HG03045 (cell line): ENCODE measurements around the gene XYLT1.
"Not testable (repeated sequence)": the region's sequence is repeated elsewhere in the genome, so short reads cannot be mapped to it uniquely, and the experiment has no call there.

ENCODE experiments used
- ATAC-seq: cut with Tn5 transposase; IDR thresholded peaks from one replicate; pipeline ENCODE4 v1.9.1; 2021; ENCODE audit warnings: mild to moderate bottlenecking, moderate library complexity; ENCODE audit not compliant: unreplicated experiment

Gene XYLT1, protein sequence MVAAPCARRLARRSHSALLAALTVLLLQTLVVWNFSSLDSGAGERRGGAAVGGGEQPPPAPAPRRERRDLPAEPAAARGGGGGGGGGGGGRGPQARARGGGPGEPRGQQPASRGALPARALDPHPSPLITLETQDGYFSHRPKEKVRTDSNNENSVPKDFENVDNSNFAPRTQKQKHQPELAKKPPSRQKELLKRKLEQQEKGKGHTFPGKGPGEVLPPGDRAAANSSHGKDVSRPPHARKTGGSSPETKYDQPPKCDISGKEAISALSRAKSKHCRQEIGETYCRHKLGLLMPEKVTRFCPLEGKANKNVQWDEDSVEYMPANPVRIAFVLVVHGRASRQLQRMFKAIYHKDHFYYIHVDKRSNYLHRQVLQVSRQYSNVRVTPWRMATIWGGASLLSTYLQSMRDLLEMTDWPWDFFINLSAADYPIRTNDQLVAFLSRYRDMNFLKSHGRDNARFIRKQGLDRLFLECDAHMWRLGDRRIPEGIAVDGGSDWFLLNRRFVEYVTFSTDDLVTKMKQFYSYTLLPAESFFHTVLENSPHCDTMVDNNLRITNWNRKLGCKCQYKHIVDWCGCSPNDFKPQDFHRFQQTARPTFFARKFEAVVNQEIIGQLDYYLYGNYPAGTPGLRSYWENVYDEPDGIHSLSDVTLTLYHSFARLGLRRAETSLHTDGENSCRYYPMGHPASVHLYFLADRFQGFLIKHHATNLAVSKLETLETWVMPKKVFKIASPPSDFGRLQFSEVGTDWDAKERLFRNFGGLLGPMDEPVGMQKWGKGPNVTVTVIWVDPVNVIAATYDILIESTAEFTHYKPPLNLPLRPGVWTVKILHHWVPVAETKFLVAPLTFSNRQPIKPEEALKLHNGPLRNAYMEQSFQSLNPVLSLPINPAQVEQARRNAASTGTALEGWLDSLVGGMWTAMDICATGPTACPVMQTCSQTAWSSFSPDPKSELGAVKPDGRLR

GRCh38 chr16:17470908-17471718 is at the start of gene XYLT1:
XYLT1 (minus strand) TSS chr16:17470960; CDS start chr16:17470796, 164 bp downstream.
- ATAC-seq: no peak

DNA sequence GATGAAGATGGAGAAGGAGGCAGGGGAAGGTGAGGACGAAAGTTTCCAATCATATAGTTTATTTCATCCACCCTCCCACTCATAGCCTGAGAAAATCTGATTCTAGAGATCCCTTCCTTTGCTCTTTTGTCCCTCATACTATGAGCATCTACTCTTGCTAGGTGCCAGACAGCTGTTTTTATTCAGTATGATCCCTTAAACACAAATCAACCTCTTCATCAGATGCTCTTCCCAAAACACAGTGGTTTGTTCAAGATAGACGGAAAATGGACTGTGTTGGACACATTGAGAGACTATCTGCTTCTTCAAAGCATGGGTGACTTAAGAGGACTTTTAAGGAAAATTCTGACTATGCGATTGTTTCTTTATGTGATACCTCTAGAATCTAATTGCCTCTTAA is 49.4 kb upstream of the XYLT1 start:
- ATAC-seq: no peak

- ATAC-seq: no peak
Observed at GRCh38 chr16:17519101-17519955, 48.6 kb upstream of the XYLT1 start.

DNA sequence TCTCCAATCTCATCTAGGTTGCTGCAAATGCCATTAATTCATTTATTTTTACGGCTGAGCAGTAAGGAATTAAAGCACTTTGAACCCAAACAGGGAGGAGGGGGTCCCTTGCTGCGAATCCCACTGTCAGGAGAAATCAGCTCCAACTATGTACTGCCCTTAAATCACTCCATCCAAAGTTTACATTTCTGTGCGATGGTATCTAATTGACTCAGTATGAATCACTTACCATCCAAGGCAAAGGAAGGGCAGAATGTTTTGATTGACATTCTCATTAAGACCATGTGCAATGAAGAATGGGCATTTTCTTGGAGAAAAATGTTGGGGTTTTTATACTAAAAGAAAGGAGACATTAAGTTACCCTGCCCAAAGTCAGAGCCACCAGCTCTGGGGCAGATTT is 47.7 kb upstream of the XYLT1 start:
- ATAC-seq: no peak

DNA sequence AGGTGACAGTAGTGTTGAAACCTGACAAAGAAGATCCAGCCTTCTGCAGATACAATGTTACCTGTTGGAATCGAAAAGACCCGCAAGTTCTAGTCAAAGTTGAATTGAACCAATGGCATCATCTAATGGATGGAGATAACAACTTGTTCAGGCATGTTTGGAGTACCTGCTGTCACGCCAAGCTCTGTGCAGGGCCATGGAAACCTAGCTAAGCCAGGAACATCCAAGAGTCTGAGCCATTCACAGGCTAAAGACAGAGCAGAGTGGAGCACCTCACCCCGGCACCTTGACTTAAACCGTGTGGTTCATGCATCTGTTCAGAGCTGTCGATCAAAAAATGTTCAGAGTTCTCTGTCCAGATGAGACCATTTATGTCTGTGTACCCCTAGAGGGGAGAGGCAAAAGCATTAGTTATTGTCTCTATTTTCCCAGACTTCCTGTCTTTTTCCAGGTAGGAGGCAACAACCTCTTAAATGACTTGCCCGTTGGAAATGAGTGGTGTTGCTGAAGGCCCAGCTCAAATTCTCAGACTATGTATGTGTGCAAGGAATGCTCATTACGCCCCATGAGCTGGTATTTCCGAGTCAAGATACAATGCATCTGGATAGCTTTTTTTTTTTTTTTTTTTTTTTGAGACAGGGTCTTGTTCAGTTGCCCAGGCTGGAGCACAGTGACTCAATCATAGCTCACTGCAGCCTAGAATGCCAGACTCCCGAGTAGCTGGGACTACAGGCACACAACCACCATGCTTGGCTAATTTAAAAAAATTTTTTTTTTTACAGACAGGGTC is 44.9 kb upstream of the XYLT1 start:
- no peak for ATAC-seq

DNA sequence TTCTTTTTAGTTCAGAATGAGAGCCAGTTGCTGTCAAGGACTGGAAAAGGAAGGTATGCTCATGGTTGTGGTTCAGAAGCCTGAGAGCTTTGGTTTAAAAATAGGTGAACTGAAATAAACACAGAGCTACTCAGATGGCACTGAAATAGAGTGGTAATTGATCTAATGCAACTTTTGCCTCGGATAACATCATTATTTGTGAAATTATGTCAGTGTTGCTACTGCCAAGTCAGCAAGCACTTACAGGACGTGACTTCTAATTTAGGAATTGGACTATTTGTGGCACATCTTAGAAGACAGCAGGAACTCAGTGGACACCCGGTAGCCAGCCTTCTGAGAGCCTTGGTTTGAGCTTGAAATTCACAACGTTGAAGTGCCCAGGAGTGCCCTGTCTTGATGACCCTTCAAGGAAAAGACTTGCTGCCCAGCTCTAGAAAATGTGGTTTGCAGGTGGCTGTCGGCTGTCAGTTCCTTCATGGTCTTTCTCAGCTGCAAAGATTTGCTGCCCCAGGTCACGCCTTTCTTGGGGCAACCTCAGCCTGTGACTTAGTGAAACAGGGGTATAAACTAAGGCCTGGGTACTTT is 42.0 kb upstream of the XYLT1 start:
- ATAC-seq: no peak

- ATAC-seq: no peak
Observed at GRCh38 chr16:17511340-17511739, 40.6 kb upstream of the XYLT1 start.

DNA sequence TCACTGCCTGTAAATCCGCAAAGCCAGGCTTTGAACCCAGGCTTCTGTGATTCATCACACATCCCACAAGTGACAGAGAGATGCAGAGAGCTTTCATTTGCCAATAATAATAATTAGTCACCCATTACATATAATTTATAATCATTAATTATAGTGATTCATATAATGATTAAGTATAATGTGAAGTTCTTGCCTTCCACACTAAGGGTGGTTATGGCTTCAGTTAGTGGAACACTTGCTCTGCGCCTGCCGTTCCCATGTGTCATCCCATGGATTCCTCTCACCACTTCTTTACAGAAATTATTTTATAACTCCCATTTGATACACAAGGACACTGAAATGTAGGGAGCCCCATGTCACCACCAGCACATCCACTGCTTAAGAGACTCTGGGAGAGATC is 39.8 kb upstream of the XYLT1 start:
- no peak for ATAC-seq

- no peak for ATAC-seq
Observed at GRCh38 chr16:17509194-17509593, 38.4 kb upstream of the XYLT1 start.

DNA sequence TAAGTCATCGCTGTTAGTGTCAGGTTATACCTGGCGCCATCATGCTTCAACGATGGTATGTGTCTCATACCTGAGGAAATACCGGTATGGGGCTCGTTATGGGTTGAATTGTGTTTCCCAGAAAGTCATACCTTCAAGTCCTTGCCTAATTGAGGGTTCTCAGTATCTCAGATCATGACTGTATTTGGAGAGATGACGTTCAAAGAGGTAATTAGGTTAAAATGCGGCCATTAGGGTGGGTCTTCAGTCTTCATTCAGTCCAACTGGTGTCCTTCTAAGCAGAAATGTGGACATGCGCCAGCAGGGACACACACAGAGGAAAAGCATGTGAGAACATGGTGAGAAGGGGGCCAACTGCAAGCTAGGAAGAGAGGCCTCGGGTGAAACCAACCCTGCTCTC is 37.5 kb upstream of the XYLT1 start:
- no peak for ATAC-seq

DNA sequence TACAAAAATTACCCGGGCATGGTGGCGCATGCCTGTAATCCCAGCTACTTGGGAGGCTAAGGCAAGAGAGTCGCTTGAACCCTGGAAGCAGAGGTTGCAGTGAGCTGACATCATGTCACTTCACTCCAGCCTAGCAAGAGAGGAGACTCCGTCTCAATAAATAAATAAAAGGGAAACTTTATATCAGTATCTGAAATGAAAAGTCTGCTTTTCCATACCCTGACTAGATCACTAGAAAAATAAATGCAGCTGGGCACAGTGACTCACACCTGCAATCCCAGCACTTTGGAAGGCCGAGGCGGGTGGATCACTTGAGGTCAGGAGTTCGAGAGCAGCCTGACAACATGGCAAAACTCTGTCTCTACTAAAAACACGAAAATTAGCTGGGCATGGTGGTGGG is 36.8 kb upstream of the XYLT1 start:
- ATAC-seq: not testable (repeated sequence)

DNA sequence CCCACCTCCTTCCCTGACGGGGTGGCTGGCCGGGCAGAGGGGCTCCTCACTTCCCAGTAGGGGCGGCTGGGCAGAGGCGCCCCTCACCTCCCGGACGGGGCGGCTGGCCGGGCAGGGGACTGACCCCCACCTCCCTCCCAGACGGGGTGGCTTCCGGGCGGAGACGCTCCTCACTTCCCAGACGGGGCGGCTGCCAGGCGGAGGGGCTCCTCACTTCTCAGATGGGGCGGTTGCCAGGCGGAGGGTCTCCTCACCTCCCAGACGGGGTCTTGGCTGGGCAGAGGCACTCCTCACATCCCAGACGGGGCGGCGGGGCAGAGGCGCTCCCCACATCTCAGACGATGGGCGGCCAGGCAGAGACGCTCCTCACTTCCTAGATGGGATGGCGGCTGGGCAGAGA is 35.1 kb upstream of the XYLT1 start:
- ATAC-seq: not testable (repeated sequence)

- no peak for ATAC-seq
Observed at GRCh38 chr16:17504050-17504449, 33.3 kb upstream of the XYLT1 start.

DNA sequence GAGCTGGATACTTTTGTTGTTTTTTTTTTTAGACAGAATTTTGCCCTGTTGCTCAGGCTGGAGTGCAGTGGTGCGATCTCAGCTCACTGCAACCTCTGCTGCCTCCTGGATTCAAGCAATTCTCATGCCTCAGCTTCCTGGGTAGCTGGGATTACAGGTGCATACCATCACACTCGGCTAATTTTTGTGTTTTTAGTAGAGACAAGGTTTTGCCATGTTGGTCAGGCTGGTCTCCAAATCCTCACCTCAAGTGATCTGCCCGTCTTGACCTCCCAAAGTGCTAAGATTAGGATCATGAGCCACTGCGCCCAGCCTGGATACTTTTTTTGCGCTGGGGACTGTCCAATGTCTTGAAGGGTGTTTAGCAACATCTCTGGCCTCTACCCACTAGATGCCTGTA is 32.6 kb upstream of the XYLT1 start:
- no peak for ATAC-seq

GRCh38 chr16:17501321-17501720 is 30.6 kb upstream of the XYLT1 start:
- no peak for ATAC-seq

- ATAC-seq: no peak
Observed at GRCh38 chr16:17499223-17499902, 28.6 kb upstream of the XYLT1 start.

GRCh38 chr16:17497648-17498047 is 26.9 kb upstream of the XYLT1 start:
- no peak for ATAC-seq

DNA sequence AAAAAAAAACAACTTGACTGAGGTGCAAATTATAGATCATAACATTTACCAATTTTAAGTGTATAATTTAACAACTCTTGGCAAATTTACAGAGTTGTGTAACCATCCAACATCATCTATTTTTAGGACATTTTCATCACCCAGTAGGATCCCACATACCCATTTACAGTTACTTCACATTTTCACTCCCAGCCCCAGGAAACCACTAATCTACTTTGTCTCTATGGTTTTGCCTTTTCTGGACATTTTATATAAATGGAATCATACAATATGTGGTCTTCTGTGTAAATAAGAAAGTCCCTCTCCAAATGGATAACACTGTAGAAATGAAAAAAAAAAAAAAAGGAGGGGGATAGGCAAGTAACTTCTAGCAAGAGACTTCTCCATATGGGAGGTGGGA is 26.1 kb upstream of the XYLT1 start:
- ATAC-seq: no peak
